Keratinocyte (primary cell): Measurements from ENCODE around the gene GRSF1. TPM values are rescaled to one million over a fixed set of nuclear protein-coding genes. Genes with fewer than 3 reads are reported as not detected.

Experiments used
- DNase-seq: peaks from one replicate; pipeline ENCODE4 v3.0.0-alpha.2; 2011; ENCODE audit warnings: low read depth, missing footprints, low spot score
- FAIRE-seq: peaks from 2 replicates; lab custom pipeline; 2011; peaks lifted over from hg19 to GRCh38; lab: Jason Lieb, UNC
- H2AFZ ChIP-seq: 2 replicates; pipeline ENCODE4 v1.6.0; 2012; ENCODE audit warnings: low read length, control low read depth, inconsistent platforms; ENCODE audit not compliant: control insufficient read depth
- H3K27ac ChIP-seq: 2 replicates; pipeline ENCODE4 v1.5.1; 2011; ENCODE audit warnings: low read length; ENCODE audit not compliant: control insufficient read depth, insufficient read depth
- H3K27me3 ChIP-seq: 3 replicates; pipeline ENCODE4 v1.6.0; 2011; ENCODE audit warnings: low read length; ENCODE audit not compliant: control insufficient read depth, insufficient read depth; ENCODE audit errors: extremely low read depth
- H3K36me3 ChIP-seq, 2 experiments: 2 replicates in 1 of 2; 3 replicates in 1 of 2; pipeline ENCODE4 v1.5.1; 2011; ENCODE audit warnings: low read length in 2 of 2, mild to moderate bottlenecking in 1 of 2; ENCODE audit not compliant: control insufficient read depth in 2 of 2, insufficient read depth in 2 of 2; ENCODE audit errors: extremely low read depth in 1 of 2
- H3K4me1 ChIP-seq: 3 replicates; pipeline ENCODE4 v1.5.1; 2011; ENCODE audit warnings: low read length; ENCODE audit not compliant: control insufficient read depth, insufficient read depth; ENCODE audit errors: extremely low read depth
- H3K4me2 ChIP-seq: 3 replicates; pipeline ENCODE4 v1.6.0; 2011; ENCODE audit warnings: low read depth, low read length; ENCODE audit not compliant: control insufficient read depth, insufficient read depth; ENCODE audit errors: extremely low read depth
- H3K4me3 ChIP-seq, 3 experiments: fragments of 200-600 bp in 1 of 3; sonication (generic) in 1 of 3; 2 replicates in 2 of 3; 3 replicates in 1 of 3; pipeline ENCODE4 v1.5.1; 2011 to 2016; ENCODE audit warnings: low read length in 3 of 3, mild to moderate bottlenecking in 3 of 3, control low read depth in 2 of 3, inconsistent platforms in 1 of 3, low read depth in 1 of 3, mixed read lengths in 1 of 3, mixed run types in 1 of 3, moderate library complexity in 1 of 3; ENCODE audit not compliant: control insufficient read depth in 2 of 3, insufficient read depth in 2 of 3; ENCODE audit errors: extremely low read depth in 1 of 3
- H3K79me2 ChIP-seq: 2 replicates; pipeline ENCODE4 v1.6.0; 2012; ENCODE audit warnings: low read length; ENCODE audit not compliant: control insufficient read depth, insufficient read depth
- H3K9ac ChIP-seq: 3 replicates; pipeline ENCODE4 v1.6.0; 2011; ENCODE audit warnings: low read length; ENCODE audit not compliant: control insufficient read depth, insufficient read depth; ENCODE audit errors: extremely low read depth
- H3K9me1 ChIP-seq: 3 replicates; pipeline ENCODE4 v1.6.0; 2011; ENCODE audit warnings: low read length; ENCODE audit not compliant: control insufficient read depth, insufficient read depth; ENCODE audit errors: extremely low read depth
- H3K9me3 ChIP-seq: 2 replicates; pipeline ENCODE4 v1.5.1; 2012; ENCODE audit warnings: low read depth, low read length; ENCODE audit not compliant: control insufficient read depth
- H4K20me1 ChIP-seq: 3 replicates; pipeline ENCODE4 v1.6.0; 2011; ENCODE audit warnings: low read length; ENCODE audit not compliant: control insufficient read depth, insufficient read depth; ENCODE audit errors: extremely low read depth
- EZH2 ChIP-seq: IDR thresholded peaks from one replicate; pipeline ENCODE4 v1.6.1; 2012; ENCODE audit warnings: inconsistent platforms, mild to moderate bottlenecking, low read length, moderate library complexity
- dilution Hi-C: fragments of 300-500 bp; cut with MboI; formaldehyde crosslinking; loops from one replicate; pipeline ENCODE4 v1.7.0; 2020; ENCODE audit warnings: low sequenced_read_pairs; ENCODE audit not compliant: extremely low pct_ligation_motif_present
- polyA plus RNA-seq, 5 experiments: library from polyadenylated mRNA; depleted of rRNA in 3 of 5; stranded (reverse) in 3 of 5; stranded (forward) in 1 of 5; unstranded in 1 of 5; fragments of >200 nt; gene quantifications; 1 replicate in 1 of 5; 2 replicates in 3 of 5; 3 replicates in 1 of 5; pipeline versions ENCODE4 v1.2.1 to v1.2.3, GENCODE V29; 2011 to 2012; ENCODE audit warnings: missing spikeins in 2 of 5, low read depth in 1 of 5, low replicate concordance in 1 of 5
- TF ChIP-seq, protein P1 (sequence below), 3 experiments: IDR thresholded peaks in 1 of 3; conservative IDR thresholded peaks in 1 of 3; optimal IDR thresholded peaks in 1 of 3; 2 replicates in 2 of 3; 3 replicates in 1 of 3; pipeline versions ENCODE3 to v1.5.1; 2011; ENCODE audit warnings: low read length in 3 of 3, mild to moderate bottlenecking in 3 of 3, moderate library complexity in 2 of 3, control low read depth in 1 of 3, inconsistent platforms in 1 of 3; ENCODE audit not compliant: insufficient read depth in 2 of 3; ENCODE audit errors: extremely low read depth in 1 of 3

The GRSF1 gene
- polyA plus RNA-seq, 1 donor (not counting 4 experiments of a cell fraction or from before 2014, with no cell fraction given), result 121 TPM

DNA sequence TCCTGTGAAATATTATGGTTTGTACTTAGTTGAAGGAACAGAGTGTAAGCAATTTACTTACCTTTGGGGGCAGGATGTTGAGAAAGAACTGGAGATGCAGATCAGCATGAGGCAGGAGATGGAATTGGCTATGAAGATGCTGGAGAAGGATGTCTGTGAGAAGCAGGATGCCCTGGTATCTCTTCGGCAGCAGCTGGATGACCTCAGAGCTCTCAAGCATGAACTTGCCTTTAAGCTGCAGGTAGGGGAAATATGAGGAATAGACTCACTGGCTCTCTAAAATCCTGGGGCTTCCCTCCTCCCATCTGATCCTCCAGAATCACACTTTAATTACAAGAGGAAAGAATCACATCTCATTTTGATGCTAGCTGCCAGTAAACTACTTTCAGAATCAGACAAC, 51.0 kb downstream of the GRSF1 start:
- Histone ChIP-seq H3K4me1 (no peaks in the 10 kb centered on the region), H3K9ac (no peak overlapping the region), H3K9me3 (no peaks in the 10 kb centered on the region), H3K9me1 (no peaks in the 10 kb centered on the region), H3K27ac (no peak overlapping the region), H3K79me2 (no peaks in the 10 kb centered on the region), H2AFZ (no peak overlapping the region), H3K4me2 (no peak overlapping the region), H3K4me3 (no peak overlapping the region), H3K36me3 (peaks cover 3 to 7% of the 10 kb centered on the region in 2 experiments), H4K20me1 (no peaks in the 10 kb centered on the region), H3K27me3 (no peaks in the 10 kb centered on the region)
- peak; percentile 51 for FAIRE-seq
- no peak for DNase-seq
- TF ChIP-seq EZH2, result no peak
- TF ChIP-seq, protein P1, sequence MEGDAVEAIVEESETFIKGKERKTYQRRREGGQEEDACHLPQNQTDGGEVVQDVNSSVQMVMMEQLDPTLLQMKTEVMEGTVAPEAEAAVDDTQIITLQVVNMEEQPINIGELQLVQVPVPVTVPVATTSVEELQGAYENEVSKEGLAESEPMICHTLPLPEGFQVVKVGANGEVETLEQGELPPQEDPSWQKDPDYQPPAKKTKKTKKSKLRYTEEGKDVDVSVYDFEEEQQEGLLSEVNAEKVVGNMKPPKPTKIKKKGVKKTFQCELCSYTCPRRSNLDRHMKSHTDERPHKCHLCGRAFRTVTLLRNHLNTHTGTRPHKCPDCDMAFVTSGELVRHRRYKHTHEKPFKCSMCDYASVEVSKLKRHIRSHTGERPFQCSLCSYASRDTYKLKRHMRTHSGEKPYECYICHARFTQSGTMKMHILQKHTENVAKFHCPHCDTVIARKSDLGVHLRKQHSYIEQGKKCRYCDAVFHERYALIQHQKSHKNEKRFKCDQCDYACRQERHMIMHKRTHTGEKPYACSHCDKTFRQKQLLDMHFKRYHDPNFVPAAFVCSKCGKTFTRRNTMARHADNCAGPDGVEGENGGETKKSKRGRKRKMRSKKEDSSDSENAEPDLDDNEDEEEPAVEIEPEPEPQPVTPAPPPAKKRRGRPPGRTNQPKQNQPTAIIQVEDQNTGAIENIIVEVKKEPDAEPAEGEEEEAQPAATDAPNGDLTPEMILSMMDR (optimal IDR thresholded peaks at IDR 0.05 in 1 of 3, IDR thresholded peaks at IDR 0.05 in 1 of 3, conservative IDR thresholded peaks at IDR 0.05 in 1 of 3; ENCODE audit: extremely low read depth in 1 of 3, insufficient read depth in 2 of 3, low read length in 3 of 3), result no peak
- dilution Hi-C loops, result no loop called here

DNA sequence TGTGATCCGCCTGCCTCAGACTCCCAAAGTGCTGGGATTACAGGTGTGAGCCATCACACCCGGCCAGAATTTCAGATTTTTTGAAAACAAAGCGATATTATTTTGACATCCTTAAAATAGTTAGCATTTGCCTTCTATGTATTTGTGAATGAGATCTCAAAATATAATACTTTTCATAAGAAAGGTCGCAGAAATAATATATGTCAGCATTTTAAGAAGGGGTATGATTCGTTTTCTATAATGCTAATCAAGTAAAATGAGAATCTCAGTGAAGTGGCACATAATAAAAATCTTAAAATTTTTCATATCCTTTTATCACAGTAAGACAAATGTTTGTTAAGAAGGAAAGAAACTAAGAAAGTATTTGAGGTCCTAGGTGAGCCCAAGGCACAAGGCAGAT, 52.2 kb downstream of the GRSF1 start:
- dilution Hi-C loops, result no loop called here
- DNase-seq, result no peak
- Histone ChIP-seq H3K36me3 (peaks cover 3 to 7% of the 10 kb centered on the region in 2 experiments), H3K9ac (no peak overlapping the region), H4K20me1 (no peaks in the 10 kb centered on the region), H3K27ac (no peak overlapping the region), H3K4me3 (no peak overlapping the region), H3K4me1 (no peaks in the 10 kb centered on the region), H3K4me2 (no peak overlapping the region), H3K27me3 (no peaks in the 10 kb centered on the region), H2AFZ (no peak overlapping the region), H3K9me3 (no peaks in the 10 kb centered on the region), H3K79me2 (no peaks in the 10 kb centered on the region), H3K9me1 (no peaks in the 10 kb centered on the region)
- TF ChIP-seq, protein P1 (optimal IDR thresholded peaks at IDR 0.05 in 1 of 3, IDR thresholded peaks at IDR 0.05 in 1 of 3, conservative IDR thresholded peaks at IDR 0.05 in 1 of 3; ENCODE audit: extremely low read depth in 1 of 3, insufficient read depth in 2 of 3, low read length in 3 of 3), result no peak
- no peak for TF ChIP-seq EZH2
- FAIRE-seq, result no peak
